Ishikawa (cell line): ENCODE data around the gene ZNF662.
A peak's percentile ranks its signal among the peaks of the same experiment; 100 is the strongest.

Source experiments
- CEBPB ChIP-seq: IDR thresholded peaks from 2 replicates; pipeline ENCODE4 v1.6.1; 2012
- CREB1 ChIP-seq: IDR thresholded peaks from 2 replicates; pipeline ENCODE4 v1.6.1; 2012; ENCODE audit warnings: low read depth
- EGR1 ChIP-seq: IDR thresholded peaks from 2 replicates; pipeline ENCODE4 v1.6.1; 2012
- EP300 ChIP-seq: IDR thresholded peaks from 2 replicates; pipeline ENCODE4 v1.6.1; 2012; ENCODE audit warnings: borderline replicate concordance
- FOXM1 ChIP-seq: IDR thresholded peaks from 2 replicates; pipeline ENCODE4 v1.6.1; 2012; ENCODE audit warnings: low read depth, borderline replicate concordance
- MAX ChIP-seq: IDR thresholded peaks from 2 replicates; pipeline ENCODE4 v1.6.1; 2012
- NFIC ChIP-seq: IDR thresholded peaks from 2 replicates; pipeline ENCODE4 v1.6.1; 2012
- RAD21 ChIP-seq: IDR thresholded peaks from 2 replicates; pipeline ENCODE4 v1.6.1; 2012; ENCODE audit warnings: low read depth
- TAF1 ChIP-seq: IDR thresholded peaks from 2 replicates; pipeline ENCODE4 v1.6.1; 2012; ENCODE audit warnings: low read depth, mild to moderate bottlenecking
- TCF12 ChIP-seq: IDR thresholded peaks from 2 replicates; pipeline ENCODE4 v1.6.1; 2012; ENCODE audit warnings: low read depth
- TEAD4 ChIP-seq: IDR thresholded peaks from 2 replicates; pipeline ENCODE4 v1.6.1; 2012
- YY1 ChIP-seq: IDR thresholded peaks from 2 replicates; pipeline ENCODE4 v1.6.1; 2012; ENCODE audit warnings: low read depth
- ZBTB7A ChIP-seq: IDR thresholded peaks from 2 replicates; pipeline ENCODE4 v1.6.1; 2012; ENCODE audit warnings: low read depth
- TF ChIP-seq, protein P1 (sequence below): IDR thresholded peaks from 2 replicates; pipeline ENCODE4 v1.6.1; 2012
- TF ChIP-seq, protein P2 (sequence below): IDR thresholded peaks from 2 replicates; pipeline ENCODE4 v1.6.1; 2012; ENCODE audit warnings: low read depth, mild to moderate bottlenecking

The ZNF662 gene

GRCh38 chr3:42867138-42867537 is 38.8 kb upstream of the ZNF662 start:
- TF ChIP-seq NFIC (no peak), TAF1 (no peak), TCF12 (no peak), EGR1 (no peak)

GRCh38 chr3:42868841-42869240 is 37.1 kb upstream of the ZNF662 start:
- TF ChIP-seq RAD21 (no peak), TEAD4 (no peak), NFIC (no peak), MAX (no peak), EP300 (no peak), TCF12 (no peak), ZBTB7A (no peak), CREB1 (no peak), FOXM1 (no peak), CEBPB (no peak), YY1 (no peak), EGR1 (no peak), TAF1 (no peak)
- TF ChIP-seq, protein P1, sequence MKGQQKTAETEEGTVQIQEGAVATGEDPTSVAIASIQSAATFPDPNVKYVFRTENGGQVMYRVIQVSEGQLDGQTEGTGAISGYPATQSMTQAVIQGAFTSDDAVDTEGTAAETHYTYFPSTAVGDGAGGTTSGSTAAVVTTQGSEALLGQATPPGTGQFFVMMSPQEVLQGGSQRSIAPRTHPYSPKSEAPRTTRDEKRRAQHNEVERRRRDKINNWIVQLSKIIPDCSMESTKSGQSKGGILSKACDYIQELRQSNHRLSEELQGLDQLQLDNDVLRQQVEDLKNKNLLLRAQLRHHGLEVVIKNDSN: no peak
- TF ChIP-seq, protein P2, sequence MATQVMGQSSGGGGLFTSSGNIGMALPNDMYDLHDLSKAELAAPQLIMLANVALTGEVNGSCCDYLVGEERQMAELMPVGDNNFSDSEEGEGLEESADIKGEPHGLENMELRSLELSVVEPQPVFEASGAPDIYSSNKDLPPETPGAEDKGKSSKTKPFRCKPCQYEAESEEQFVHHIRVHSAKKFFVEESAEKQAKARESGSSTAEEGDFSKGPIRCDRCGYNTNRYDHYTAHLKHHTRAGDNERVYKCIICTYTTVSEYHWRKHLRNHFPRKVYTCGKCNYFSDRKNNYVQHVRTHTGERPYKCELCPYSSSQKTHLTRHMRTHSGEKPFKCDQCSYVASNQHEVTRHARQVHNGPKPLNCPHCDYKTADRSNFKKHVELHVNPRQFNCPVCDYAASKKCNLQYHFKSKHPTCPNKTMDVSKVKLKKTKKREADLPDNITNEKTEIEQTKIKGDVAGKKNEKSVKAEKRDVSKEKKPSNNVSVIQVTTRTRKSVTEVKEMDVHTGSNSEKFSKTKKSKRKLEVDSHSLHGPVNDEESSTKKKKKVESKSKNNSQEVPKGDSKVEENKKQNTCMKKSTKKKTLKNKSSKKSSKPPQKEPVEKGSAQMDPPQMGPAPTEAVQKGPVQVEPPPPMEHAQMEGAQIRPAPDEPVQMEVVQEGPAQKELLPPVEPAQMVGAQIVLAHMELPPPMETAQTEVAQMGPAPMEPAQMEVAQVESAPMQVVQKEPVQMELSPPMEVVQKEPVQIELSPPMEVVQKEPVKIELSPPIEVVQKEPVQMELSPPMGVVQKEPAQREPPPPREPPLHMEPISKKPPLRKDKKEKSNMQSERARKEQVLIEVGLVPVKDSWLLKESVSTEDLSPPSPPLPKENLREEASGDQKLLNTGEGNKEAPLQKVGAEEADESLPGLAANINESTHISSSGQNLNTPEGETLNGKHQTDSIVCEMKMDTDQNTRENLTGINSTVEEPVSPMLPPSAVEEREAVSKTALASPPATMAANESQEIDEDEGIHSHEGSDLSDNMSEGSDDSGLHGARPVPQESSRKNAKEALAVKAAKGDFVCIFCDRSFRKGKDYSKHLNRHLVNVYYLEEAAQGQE: no peak

GRCh38 chr3:42871592-42872196 is 34.2 kb upstream of the ZNF662 start:
- TF ChIP-seq MAX: no peak
- no peak for TF ChIP-seq EGR1
- no peak for TF ChIP-seq YY1
- no peak for TF ChIP-seq FOXM1
- TF ChIP-seq ZBTB7A: no peak
- no peak for TF ChIP-seq TAF1
- no peak for TF ChIP-seq NFIC
- TF ChIP-seq, protein P2: no peak
- TF ChIP-seq TEAD4: no peak
- TF ChIP-seq TCF12: no peak
- TF ChIP-seq EP300: no peak
- TF ChIP-seq RAD21: no peak
- TF ChIP-seq CEBPB: no peak
- TF ChIP-seq, protein P1: no peak
- no peak for TF ChIP-seq CREB1

GRCh38 chr3:42872718-42873117 is 33.2 kb upstream of the ZNF662 start:
- TF ChIP-seq RAD21 (no peak), EGR1 (no peak), FOXM1 (no peak), TEAD4 (no peak)

DNA sequence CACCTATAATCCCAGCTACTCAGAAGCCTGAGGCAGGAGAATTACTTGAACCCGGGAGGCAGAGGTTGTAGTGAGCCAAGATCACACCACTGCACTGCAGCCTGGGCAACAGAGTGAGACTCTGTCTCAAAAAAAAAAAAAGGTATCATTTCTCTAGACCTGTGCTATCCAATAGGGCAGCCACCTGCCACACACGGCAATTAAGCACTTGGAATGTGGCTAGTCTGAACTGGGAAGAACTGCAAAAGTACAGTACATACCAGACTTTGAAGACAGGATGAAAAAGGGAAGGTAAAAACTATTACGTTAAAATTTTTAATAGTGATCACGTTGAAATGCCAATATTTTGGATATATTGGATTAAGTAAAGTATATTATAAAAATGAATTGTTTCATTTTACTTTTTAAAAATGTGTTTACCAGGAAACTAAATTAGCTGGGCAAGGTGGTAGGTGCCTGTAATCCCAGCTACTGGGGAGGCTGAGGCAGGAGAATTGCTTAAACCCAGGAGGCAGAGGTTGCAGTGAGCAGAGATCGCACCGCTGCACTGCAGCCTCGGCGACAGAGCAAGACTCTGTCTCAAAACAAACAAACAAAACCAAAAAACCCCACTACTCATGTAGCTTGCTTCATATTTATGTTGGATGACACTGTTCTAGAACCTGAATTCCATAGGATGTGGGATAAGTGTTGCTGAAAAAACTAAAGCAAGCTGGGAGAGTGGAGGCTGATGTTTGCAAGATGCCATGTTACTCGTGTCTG is 32.5 kb upstream of the ZNF662 start:
- peak; percentile 39 for TF ChIP-seq TEAD4
- no peak for TF ChIP-seq TCF12

DNA sequence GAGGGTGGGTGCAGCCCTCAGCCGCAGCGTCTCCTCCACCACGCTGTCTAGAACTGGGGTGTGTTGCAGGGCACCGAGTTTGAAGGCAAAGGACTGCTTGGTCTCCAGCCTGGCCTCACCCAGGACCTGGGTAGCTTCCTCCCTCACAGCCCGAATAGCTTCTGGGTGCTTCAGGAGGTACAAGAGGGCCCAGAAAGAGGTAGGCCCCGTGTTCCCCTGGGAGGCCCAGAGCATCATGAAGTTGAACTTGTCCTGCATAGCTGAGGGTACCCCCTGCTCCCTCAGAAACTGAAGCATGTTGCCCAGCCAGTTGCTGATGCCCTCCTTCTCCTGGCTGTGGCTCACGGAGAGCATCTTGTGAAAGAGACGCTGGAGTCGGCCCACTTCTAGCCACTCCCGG is 31.2 kb upstream of the ZNF662 start:
- no peak for TF ChIP-seq EGR1
- TF ChIP-seq ZBTB7A: no peak
- TF ChIP-seq CEBPB: no peak
- no peak for TF ChIP-seq TEAD4
- TF ChIP-seq, protein P1: no peak
- TF ChIP-seq EP300: no peak
- TF ChIP-seq MAX: no peak
- TF ChIP-seq FOXM1: no peak
- TF ChIP-seq RAD21: no peak
- TF ChIP-seq YY1: no peak
- TF ChIP-seq, protein P2: no peak
- TF ChIP-seq TAF1: no peak
- TF ChIP-seq NFIC: no peak
